Psoas muscle (tissue), 8 donors: ENCODE measurements around the gene MAP7D1. TPM values are rescaled to one million over a fixed set of nuclear protein-coding genes. Genes with fewer than 3 reads are reported as not detected.

ENCODE experiments used
- ATAC-seq, 4 donors: fragments of 200-7000 bp; cut with Tn5 transposase; one replicate each; pipeline ENCODE4 v1.9.1; 2020; ENCODE audit warnings: moderate library complexity in 3 of 4, mild to moderate bottlenecking in 2 of 4
- DNase-seq, 2 donors: peaks; one replicate each; pipeline ENCODE4 v3.0.0-alpha.2; 2020
- H3K27ac ChIP-seq: fragments of 200-600 bp; one replicate; pipeline ENCODE4 v1.8.0; 2022
- H3K27me3 ChIP-seq, 3 donors: fragments of 200-600 bp in 1 of 3; one replicate each; pipeline versions ENCODE4 v1.6.1 to v1.8.0; 2013 to 2022; ENCODE audit warnings: low read length in 2 of 3, mild to moderate bottlenecking in 2 of 3, moderate library complexity in 1 of 3; ENCODE audit not compliant: insufficient read depth in 3 of 3
- H3K36me3 ChIP-seq, 2 donors: fragments of 200-600 bp in 1 of 2; one replicate each; pipeline versions ENCODE4 v1.6.1 to v1.8.0; 2013 to 2022; ENCODE audit warnings: low read depth in 1 of 2, mild to moderate bottlenecking in 1 of 2, moderate library complexity in 1 of 2; ENCODE audit not compliant: insufficient read depth in 1 of 2
- H3K4me1 ChIP-seq: fragments of 200-600 bp; one replicate; pipeline ENCODE4 v1.8.0; 2022
- H3K4me3 ChIP-seq: fragments of 200-600 bp; one replicate; pipeline ENCODE4 v1.8.0; 2022; ENCODE audit warnings: mild to moderate bottlenecking
- H3K9me3 ChIP-seq: fragments of 200-600 bp; one replicate; pipeline ENCODE4 v1.8.0; 2022
- CTCF ChIP-seq: fragments of 200-600 bp; IDR thresholded peaks from one replicate; pipeline ENCODE4 v1.8.0; 2022; ENCODE audit warnings: antibody characterized with exemption
- WGBS, 3 donors: extraction: QIAGEN DNeasy Blood & Tissue Kit; methylation state at CpG; one replicate each; pipeline versions ENCODE4 v1.1.6 to v1.1.7; 2013; 5-methylcytosine and 5-hydroxymethylcytosine counted together
- intact Hi-C, 2 donors: fragments of 100-400 bp; cut with DNase I; formaldehyde crosslinking; loops; one replicate each; pipeline versions ENCODE4 v1.11.0 to v1.14.2; 2022
- polyA plus RNA-seq, 3 donors: library from polyadenylated mRNA; stranded (reverse); fragments of 200-250 nt; gene quantifications; one replicate each; pipeline ENCODE4 v1.2.3, GENCODE V29; 2013
- total RNA-seq, 4 donors: library from RNA; stranded (reverse); fragmentation: NEBNext Ultra II Directional in 2 of 4; extraction: Animal tissue kit (Norgen Biotek cat#: 25700) in 2 of 4; gene quantifications; one replicate each; pipeline versions ENCODE4 v1.2.1 to v1.2.4, GENCODE V29; 2021 to 2023
- donor health status: healthy with polysubstance abuse.
- donor health status: DM: no; HTN: no; CAD: no; lungs with moderate emphysema.
- donor health status: Bipolar disorder and iron deficiency.
- donor health status: healthy.
- donor health status: DM: yes; HTN: yes; CAD: no.
- donor health status: DM: no; HTN: no; CAD: no.
- donor health status: DM: no; HTN: no; CAD: no.
- donor health status: DM: yes; HTN: yes; CAD: no.

MAP7D1 gene
- total and polyA plus RNA-seq, 7 donors, result 117 to 342 (median 212) TPM

- ATAC-seq, result no peak
Measured at GRCh38 chr1:36115931-36116330, 40.0 kb upstream of the MAP7D1 start.

GRCh38 chr1:36116901-36117300 is 39.1 kb upstream of the MAP7D1 start:
- H3K36me3 ChIP-seq, result no peaks in the 10 kb centered on the region
- 57 to 80% (median 68%) methylated on average over 5 of the region's 5 CpGs for WGBS, 3 donors
- no peak overlapping the region for H3K4me3 ChIP-seq
- no peak for ATAC-seq
- intact Hi-C loops, result no loop called here
- no peak for TF ChIP-seq CTCF
- no peaks in the 10 kb centered on the region for H3K4me1 ChIP-seq
- DNase-seq, result no peak
- H3K9me3 ChIP-seq, result no peaks in the 10 kb centered on the region
- H3K27me3 ChIP-seq, result no peaks in the 10 kb centered on the region
- H3K27ac ChIP-seq, result no peak overlapping the region

More at GRCh38 chr1:36115931-36116330, 40.0 kb upstream of the MAP7D1 start:
- no peak for DNase-seq
- 58 to 69% (median 60%) methylated on average over 5 of the region's 5 CpGs for WGBS, 3 donors
- Histone ChIP-seq H3K9me3 (no peaks in the 10 kb centered on the region), H3K27me3 (no peaks in the 10 kb centered on the region), H3K36me3 (no peaks in the 10 kb centered on the region), H3K4me1 (no peaks in the 10 kb centered on the region), H3K4me3 (no peak overlapping the region), H3K27ac (no peak overlapping the region)
- intact Hi-C loops, result no loop called here
- TF ChIP-seq CTCF, result no peak

DNA sequence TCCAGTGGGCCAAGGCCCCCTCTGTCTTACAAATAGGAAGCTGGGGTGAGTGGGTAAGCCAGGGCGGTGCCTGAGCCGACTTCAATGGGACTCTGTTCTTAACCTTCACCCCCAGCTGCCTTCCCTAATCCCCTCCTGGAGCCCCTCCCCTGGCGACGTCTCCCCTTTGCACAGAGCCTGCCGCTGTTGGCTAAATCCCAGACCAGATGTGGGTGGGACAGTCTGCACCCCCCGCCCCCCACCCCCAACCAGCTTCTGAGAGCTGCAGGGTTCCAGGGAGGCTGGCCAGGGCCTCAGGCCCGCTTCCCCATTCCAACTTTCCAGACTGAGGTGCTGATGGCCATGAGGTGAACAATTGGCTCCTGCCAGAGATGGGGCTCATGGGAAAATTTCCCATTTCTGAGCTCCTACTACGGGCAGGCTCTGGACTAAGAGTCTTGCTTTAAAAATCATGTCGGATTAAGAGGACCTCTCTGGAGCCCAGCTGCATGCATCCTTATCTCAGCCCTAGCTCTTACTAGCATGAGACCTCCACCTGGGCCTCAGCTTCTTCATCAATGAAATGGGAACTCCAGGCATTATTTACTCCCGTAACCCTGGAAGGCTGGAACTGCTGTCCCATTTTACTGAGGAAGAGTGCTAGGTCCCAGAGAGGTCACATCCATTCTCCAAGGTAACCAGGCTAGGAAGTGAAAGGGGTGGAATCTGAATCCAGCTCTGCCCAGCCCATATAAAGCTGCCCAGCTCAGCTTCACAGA is 37.3 kb upstream of the MAP7D1 start:
- ATAC-seq, result no peak
- 45 to 63% (median 54%) methylated on average over 10 of the region's 10 CpGs for WGBS, 3 donors
- H3K4me1 ChIP-seq, result no peaks in the 10 kb centered on the region
- H3K9me3 ChIP-seq, result no peaks in the 10 kb centered on the region
- intact Hi-C loops, result no loop called here
- H3K27ac ChIP-seq, result no peak overlapping the region
- DNase-seq, result no peak
- no peak for TF ChIP-seq CTCF
- H3K4me3 ChIP-seq, result no peak overlapping the region
- peaks cover 0 to 5% (median 0%) of the 10 kb centered on the region in 3 donors for H3K27me3 ChIP-seq
- H3K36me3 ChIP-seq, result no peaks in the 10 kb centered on the region

GRCh38 chr1:36119456-36119855 is 36.5 kb upstream of the MAP7D1 start:
- DNase-seq (no peak), ATAC-seq (no peak)
- intact Hi-C loops, result no loop called here
- H3K27ac ChIP-seq, result no peak overlapping the region
- 30 to 42% (median 30%) methylated on average over 9 of the region's 9 CpGs for WGBS, 3 donors
- no peak for TF ChIP-seq CTCF
- no peak overlapping the region for H3K4me3 ChIP-seq
- H3K36me3 ChIP-seq, result no peaks in the 10 kb centered on the region
- H3K4me1 ChIP-seq, result no peaks in the 10 kb centered on the region
- H3K9me3 ChIP-seq, result no peaks in the 10 kb centered on the region
- H3K27me3 ChIP-seq, result peaks cover 0 to 12% (median 0%) of the 10 kb centered on the region in 3 donors
